CD4-positive, alpha-beta memory T cell (primary cell): ENCODE data around the gene BCAR1. TPM values are rescaled to one million over a fixed set of nuclear protein-coding genes. Genes with fewer than 3 reads are reported as not detected.

Source experiments
- CTCF ChIA-PET: fragments of 350-600 bp; sonication (Branson Sonifier 250); formaldehyde crosslinking; loops from one replicate; lab custom pipeline; 2021; ENCODE audit warnings: inconsistent platforms; ENCODE audit not compliant: partially characterized antibody; lab: Charles Lee
- POLR2A ChIA-PET: fragments of 350-600 bp; sonication (Branson Sonifier 250); formaldehyde crosslinking; loops from one replicate; lab custom pipeline; 2021; ENCODE audit not compliant: partially characterized antibody; lab: Charles Lee
- DNase-seq, 5 donors: peaks; one replicate each; pipeline versions ENCODE4 v3.0.0 to v3.0.0-alpha.2; 2020 to 2022; ENCODE audit warnings: mixed read lengths in 1 of 5
- H3K27ac ChIP-seq: one replicate; pipeline ENCODE4 v1.7.0; 2013; ENCODE audit warnings: low read depth, low read length
- H3K27me3 ChIP-seq: 2 replicates; pipeline ENCODE4 v1.7.0; 2013; ENCODE audit warnings: mild to moderate bottlenecking, low read length, moderate library complexity; ENCODE audit not compliant: insufficient read depth
- H3K36me3 ChIP-seq: 2 replicates; pipeline ENCODE4 v1.7.0; 2013; ENCODE audit warnings: mild to moderate bottlenecking, low read length, moderate library complexity; ENCODE audit not compliant: insufficient read depth
- H3K4me1 ChIP-seq: 2 replicates; pipeline ENCODE4 v1.7.0; 2013; ENCODE audit warnings: mild to moderate bottlenecking, low read length, moderate library complexity; ENCODE audit not compliant: insufficient read depth
- H3K4me3 ChIP-seq, 2 donors: one replicate each; pipeline ENCODE4 v1.7.0; 2013; ENCODE audit warnings: low read length in 2 of 2, mild to moderate bottlenecking in 1 of 2
- H3K9me3 ChIP-seq, 2 donors: one replicate each; pipeline ENCODE4 v1.7.0; 2013; ENCODE audit warnings: low read length in 2 of 2, control low read depth in 1 of 2; ENCODE audit not compliant: control insufficient read depth in 1 of 2
- H3K27ac Mint-ChIP-seq, 7 donors: one replicate each; pipeline ENCODE4 v1.8.0; 2020 to 2021; ENCODE audit warnings: mixed read lengths in 7 of 7, mild to moderate bottlenecking in 6 of 7, inconsistent platforms in 3 of 7, moderate library complexity in 3 of 7
- H3K27me3 Mint-ChIP-seq, 2 donors: one replicate each; pipeline ENCODE4 v1.8.0; 2020 to 2021; ENCODE audit warnings: mixed read lengths in 2 of 2
- H3K36me3 Mint-ChIP-seq, 2 donors: one replicate each; pipeline ENCODE4 v1.8.0; 2020 to 2021; ENCODE audit warnings: mixed read lengths in 2 of 2, inconsistent platforms in 1 of 2, mild to moderate bottlenecking in 1 of 2
- H3K4me1 Mint-ChIP-seq, 4 donors: one replicate each; pipeline ENCODE4 v1.8.0; 2020 to 2021; ENCODE audit warnings: mixed read lengths in 4 of 4, mild to moderate bottlenecking in 1 of 4
- H3K4me3 Mint-ChIP-seq, 8 donors: one replicate each; pipeline ENCODE4 v1.8.0; 2020 to 2021; ENCODE audit warnings: mixed read lengths in 8 of 8, mild to moderate bottlenecking in 7 of 8, moderate library complexity in 6 of 8, inconsistent platforms in 3 of 8
- H3K9me3 Mint-ChIP-seq, 8 donors: one replicate each; pipeline ENCODE4 v1.8.0; 2020 to 2021; ENCODE audit warnings: mixed read lengths in 8 of 8, mild to moderate bottlenecking in 5 of 8, inconsistent platforms in 3 of 8, moderate library complexity in 1 of 8
- intact Hi-C: fragments of 100-400 bp; cut with micrococcal nuclease; formaldehyde crosslinking; loops from one replicate; pipeline ENCODE4 v1.15.1; 2023
- polyA plus RNA-seq, 2 donors: library from polyadenylated mRNA; unstranded; fragments of 300-500 nt; fragmentation: Illumina TruSeq; gene quantifications; one replicate each; pipeline ENCODE4 v1.2.3, GENCODE V29; 2021
- total RNA-seq, 2 experiments: library from RNA; stranded (reverse); gene quantifications; one replicate each; pipeline ENCODE4 v1.2.3, GENCODE V29; 2021

Gene BCAR1
- total and polyA plus RNA-seq, 4 experiments from 2014 or later = 0.30 to 0.36 TPM; not detected in 2

- CTCF ChIA-PET = interaction anchor here (0.7 to 7.9 kb wide), 46 partner anchors 11 to 533 kb away, joined by 3 to 296 read pairs (median 5); partner anchors contain the start of gene CFDP1
- H3K4me3 Mint-ChIP-seq = no peak overlapping the region
Measured at GRCh38 chr16:75233611-75233938, 17.8 kb downstream of the BCAR1 start.

GRCh38 chr16:75231570-75231969, 19.9 kb downstream of the BCAR1 start:
- intact Hi-C loops = no loop called here
- Mint-ChIP-seq H3K9me3 (no peaks in the 10 kb centered on the region), H3K27ac (no peak overlapping the region), H3K4me3 (no peak overlapping the region), H3K27me3 (no peaks in the 10 kb centered on the region), H3K36me3 (no peaks in the 10 kb centered on the region), H3K4me1 (peaks cover 0 to 5% (median 2%) of the 10 kb centered on the region in 4 donors)
- H3K36me3 ChIP-seq = no peaks in the 10 kb centered on the region
- H3K4me3 ChIP-seq = no peak overlapping the region
- H3K4me1 ChIP-seq = peaks cover 6% of the 10 kb centered on the region
- CTCF ChIA-PET = interaction anchor here (0.7 to 7.9 kb wide), 6 partner anchors 32 to 170 kb away, joined by 3 to 296 read pairs (median 38); no protein-coding TSS in a partner anchor
- no peak for DNase-seq
- H3K27me3 ChIP-seq = no peaks in the 10 kb centered on the region
- POLR2A ChIA-PET = interaction anchor here (0.7 kb wide), 1 partner anchor 94 kb away, joined by 3 read pairs; no protein-coding TSS in a partner anchor
- no peak overlapping the region for H3K27ac ChIP-seq
- no peaks in the 10 kb centered on the region for H3K9me3 ChIP-seq

More at GRCh38 chr16:75233611-75233938, 17.8 kb downstream of the BCAR1 start:
- Mint-ChIP-seq H3K27me3 (no peaks in the 10 kb centered on the region), H3K9me3 (no peaks in the 10 kb centered on the region), H3K27ac (no peak overlapping the region), H3K36me3 (no peaks in the 10 kb centered on the region), H3K4me1 (peaks cover 0 to 5% (median 2%) of the 10 kb centered on the region in 4 donors)
- H3K4me3 ChIP-seq = no peak overlapping the region
- H3K27me3 ChIP-seq = no peaks in the 10 kb centered on the region
- intact Hi-C loops = loop anchor here (1.0 kb wide), 1 partner anchor 531 kb away; no protein-coding TSS in a partner anchor
- no peak overlapping the region for H3K27ac ChIP-seq
- peaks cover 6% of the 10 kb centered on the region for H3K4me1 ChIP-seq
- H3K36me3 ChIP-seq = no peaks in the 10 kb centered on the region
- POLR2A ChIA-PET = interaction anchor here (0.7 to 1.5 kb wide), 6 partner anchors 93 to 157 kb away, joined by 3 to 13 read pairs (median 3); no protein-coding TSS in a partner anchor
- H3K9me3 ChIP-seq = no peaks in the 10 kb centered on the region
- DNase-seq = no peak

- Histone ChIP-seq H3K36me3 (no peaks in the 10 kb centered on the region), H3K9me3 (no peaks in the 10 kb centered on the region), H3K4me1 (peaks cover 6% of the 10 kb centered on the region), H3K27ac (no peak overlapping the region), H3K4me3 (no peak overlapping the region), H3K27me3 (no peaks in the 10 kb centered on the region)
- no peaks in the 10 kb centered on the region for H3K36me3 Mint-ChIP-seq
- no peaks in the 10 kb centered on the region for H3K9me3 Mint-ChIP-seq
- intact Hi-C loops = no loop called here
- no peak overlapping the region for H3K4me3 Mint-ChIP-seq
- peaks cover 0 to 5% (median under 1%) of the 10 kb centered on the region in 4 donors for H3K4me1 Mint-ChIP-seq
- POLR2A ChIA-PET = interaction anchor here (0.7 kb wide), 1 partner anchor 95 kb away, joined by 3 read pairs; no protein-coding TSS in a partner anchor
- CTCF ChIA-PET = interaction anchor here (0.7 to 7.9 kb wide), 6 partner anchors 31 to 171 kb away, joined by 3 to 296 read pairs (median 38); no protein-coding TSS in a partner anchor
- DNase-seq = no peak
- peak overlapping the region in 1 of 7 donors; percentile 25 for H3K27ac Mint-ChIP-seq
- peaks cover 0 to 1% of the 10 kb centered on the region in 2 donors for H3K27me3 Mint-ChIP-seq
Measured at GRCh38 chr16:75230471-75231110, 20.8 kb downstream of the BCAR1 start.

GRCh38 chr16:75229172-75230031, 22.0 kb downstream of the BCAR1 start:
- Mint-ChIP-seq H3K27ac (no peak overlapping the region), H3K4me3 (no peak overlapping the region), H3K36me3 (no peaks in the 10 kb centered on the region), H3K9me3 (no peaks in the 10 kb centered on the region), H3K4me1 (peaks cover 0 to 5% (median under 1%) of the 10 kb centered on the region in 4 donors), H3K27me3 (peaks cover 0 to 1% of the 10 kb centered on the region in 2 donors)
- Histone ChIP-seq H3K27me3 (no peaks in the 10 kb centered on the region), H3K4me1 (peaks cover 6% of the 10 kb centered on the region), H3K27ac (no peak overlapping the region), H3K4me3 (no peak overlapping the region), H3K36me3 (no peaks in the 10 kb centered on the region), H3K9me3 (no peaks in the 10 kb centered on the region)
- no peak for DNase-seq
- ChIA-PET CTCF (interaction anchor here (1.6 to 3.7 kb wide), 2 partner anchors 30 to 157 kb away, joined by 6 to 16 read pairs; no protein-coding TSS in a partner anchor), POLR2A (no interaction called here)
- intact Hi-C loops = no loop called here

- Histone ChIP-seq H3K4me3 (no peak overlapping the region), H3K4me1 (no peaks in the 10 kb centered on the region), H3K9me3 (no peaks in the 10 kb centered on the region), H3K36me3 (no peaks in the 10 kb centered on the region), H3K27me3 (no peaks in the 10 kb centered on the region), H3K27ac (no peak overlapping the region)
- no peaks in the 10 kb centered on the region for H3K4me1 Mint-ChIP-seq
- no peak overlapping the region for H3K27ac Mint-ChIP-seq
- intact Hi-C loops = no loop called here
- peaks cover 0 to 1% of the 10 kb centered on the region in 2 donors for H3K27me3 Mint-ChIP-seq
- POLR2A ChIA-PET = no interaction called here
- no peak overlapping the region for H3K4me3 Mint-ChIP-seq
- no peak for DNase-seq
- CTCF ChIA-PET = interaction anchor here (1.5 to 3.7 kb wide), 4 partner anchors 29 to 173 kb away, joined by 4 to 16 read pairs (median 6); no protein-coding TSS in a partner anchor
- H3K36me3 Mint-ChIP-seq = no peaks in the 10 kb centered on the region
- H3K9me3 Mint-ChIP-seq = no peaks in the 10 kb centered on the region
Measured at GRCh38 chr16:75228143-75228976, 23.1 kb downstream of the BCAR1 start.

DNA sequence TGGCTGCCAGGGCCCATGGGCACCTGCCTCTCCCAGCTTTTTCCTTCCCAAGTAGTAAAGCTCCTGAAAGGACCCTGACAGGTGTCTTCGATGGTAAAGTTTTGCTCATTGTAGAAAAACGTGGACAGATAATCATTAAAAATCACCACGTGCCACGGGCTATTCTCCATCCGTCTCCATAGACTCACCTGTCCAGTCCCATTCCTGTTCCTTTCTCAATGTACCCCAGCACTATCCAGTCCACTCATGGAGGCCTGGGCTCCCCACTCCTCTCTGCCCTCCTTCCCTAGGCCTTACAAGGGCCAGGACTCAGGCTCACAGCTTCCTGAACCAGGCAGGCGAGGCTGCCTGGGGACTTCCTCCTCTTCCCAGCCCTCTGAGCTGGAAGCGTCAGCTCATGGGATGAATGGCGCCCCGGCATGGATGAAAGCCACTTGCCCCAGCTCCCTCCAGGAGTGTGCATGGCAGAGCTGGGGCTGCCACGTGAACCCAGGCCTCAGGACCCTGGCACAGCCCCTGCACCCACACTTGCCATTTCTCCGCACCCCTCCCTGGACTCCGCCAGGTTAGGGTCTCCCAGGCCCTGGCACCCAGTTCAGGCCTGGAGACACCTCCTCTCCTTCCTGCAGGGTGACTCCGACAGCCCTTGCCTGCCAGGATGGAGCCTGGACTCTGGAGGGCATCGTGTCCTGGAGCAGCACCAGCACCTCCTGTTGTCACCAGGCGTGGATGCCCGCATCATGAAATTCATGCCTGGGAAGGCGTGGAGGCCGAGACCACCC, 23.9 kb downstream of the BCAR1 start:
- no peaks in the 10 kb centered on the region for H3K36me3 ChIP-seq
- H3K4me1 ChIP-seq = no peaks in the 10 kb centered on the region
- Mint-ChIP-seq H3K4me3 (no peak overlapping the region), H3K27me3 (peaks cover 0 to 1% of the 10 kb centered on the region in 2 donors), H3K27ac (no peak overlapping the region), H3K9me3 (no peaks in the 10 kb centered on the region), H3K36me3 (no peaks in the 10 kb centered on the region), H3K4me1 (no peaks in the 10 kb centered on the region)
- intact Hi-C loops = no loop called here
- no peak for DNase-seq
- H3K4me3 ChIP-seq = no peak overlapping the region
- POLR2A ChIA-PET = no interaction called here
- no peaks in the 10 kb centered on the region for H3K27me3 ChIP-seq
- H3K27ac ChIP-seq = no peak overlapping the region
- CTCF ChIA-PET = interaction anchor here (1.5 to 1.7 kb wide), 3 partner anchors 28 to 174 kb away, joined by 4 to 5 read pairs (median 4); no protein-coding TSS in a partner anchor
- H3K9me3 ChIP-seq = no peaks in the 10 kb centered on the region
